Measurements from ENCODE around the gene ZCCHC14.

Gene ZCCHC14

DNA sequence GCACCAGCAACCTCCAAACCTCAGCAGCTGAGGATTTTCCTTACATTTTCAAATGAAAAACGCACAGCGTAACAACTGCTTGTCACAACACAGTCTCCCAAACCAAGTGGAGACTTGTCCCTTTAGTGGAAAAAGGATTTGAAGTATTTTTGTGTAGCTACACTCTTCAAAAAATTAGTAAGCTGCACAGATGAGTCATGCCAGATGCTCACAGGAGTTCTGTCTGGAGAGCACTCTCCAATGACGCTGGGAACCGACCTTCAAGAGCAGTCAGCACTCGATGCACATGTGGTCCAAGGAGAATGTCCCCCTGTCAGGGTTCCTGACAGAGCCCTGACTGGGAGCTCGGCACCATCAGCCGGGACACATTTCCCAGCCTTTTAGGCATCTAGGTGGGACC lies 60.9 kb downstream of the ZCCHC14 start:
- DNase-seq (ENCODE audit: low read depth) = no peak

GRCh38 chr16:87426423-87427215 lies 66.2 kb downstream of the ZCCHC14 start:
- no peak for DNase-seq (ENCODE audit: low read depth)

- no peak for DNase-seq (ENCODE audit: low read depth)
These were observed 66.9 kb downstream of the ZCCHC14 start for GRCh38 chr16:87425941-87426340.

DNA sequence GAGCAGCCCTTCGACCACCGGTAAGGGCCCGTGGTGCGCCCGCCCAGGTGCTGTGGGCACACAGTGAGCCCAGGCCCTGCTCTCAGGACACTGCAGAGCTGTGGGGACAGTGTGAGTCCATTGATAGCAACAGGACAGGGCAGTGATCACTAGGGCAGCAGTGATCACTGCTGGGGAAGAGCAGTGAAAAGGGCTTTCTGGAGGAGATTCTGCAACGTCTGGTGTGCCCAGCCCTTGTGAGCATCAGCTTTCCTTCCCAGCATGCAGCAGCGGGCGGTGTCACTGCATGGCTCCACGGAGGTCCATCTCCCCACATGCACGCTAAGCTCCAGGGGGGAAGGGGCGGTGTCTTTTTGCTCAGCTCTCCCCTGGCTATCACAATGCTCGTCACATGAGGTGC lies 68.6 kb downstream of the ZCCHC14 start:
- no peak for DNase-seq (ENCODE audit: low read depth)

GRCh38 chr16:87423429-87423828 lies 69.4 kb downstream of the ZCCHC14 start:
- DNase-seq (ENCODE audit: low read depth) = no peak

GRCh38 chr16:87422106-87422505 lies 70.7 kb downstream of the ZCCHC14 start:
- DNase-seq (ENCODE audit: low read depth) = no peak

DNA sequence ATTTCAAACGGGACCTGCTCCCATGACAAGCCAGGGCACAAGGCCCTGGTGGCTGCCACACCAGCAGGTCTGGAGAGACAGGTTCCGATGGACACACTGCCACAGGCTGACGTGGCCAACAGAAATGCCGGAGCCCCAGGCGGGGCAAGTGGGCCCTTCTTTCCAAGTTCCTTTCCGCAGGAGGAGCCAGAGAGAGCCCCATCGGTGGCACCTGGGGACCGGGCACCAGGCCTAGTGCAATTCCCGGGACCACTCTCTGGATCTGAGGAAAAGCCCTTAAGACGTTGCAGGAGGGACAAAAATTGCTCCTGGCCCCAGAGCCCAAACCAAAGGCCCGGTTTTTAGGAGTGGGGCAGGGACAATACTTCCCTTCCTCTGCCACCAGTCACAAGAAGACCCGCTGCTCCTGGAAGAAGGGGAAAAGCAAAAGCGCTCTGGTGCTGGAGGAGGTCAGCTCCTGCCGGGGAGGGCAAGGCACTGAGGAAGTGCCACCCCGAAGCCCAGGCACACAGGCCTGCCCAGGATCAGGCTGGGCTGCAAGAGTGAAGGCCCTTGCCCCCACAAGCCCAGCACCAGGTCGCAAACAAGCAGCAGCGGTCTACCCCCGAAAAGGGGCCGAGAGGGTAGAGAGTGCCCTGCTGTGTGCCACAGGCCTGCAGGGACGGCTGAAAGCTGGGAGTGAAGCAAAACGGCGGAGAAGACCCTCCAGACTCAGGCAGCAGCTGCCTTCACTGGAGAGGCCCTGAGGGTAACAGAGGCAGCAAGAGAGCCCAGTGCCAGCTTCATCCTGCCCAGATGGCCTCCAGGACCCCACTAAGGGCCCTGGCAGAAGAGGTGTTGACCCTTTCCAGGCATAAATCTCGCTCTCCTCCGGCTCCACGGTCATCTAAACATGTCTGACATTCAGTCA lies 71.6 kb downstream of the ZCCHC14 start:
- no peak for DNase-seq (ENCODE audit: low read depth)

DNA sequence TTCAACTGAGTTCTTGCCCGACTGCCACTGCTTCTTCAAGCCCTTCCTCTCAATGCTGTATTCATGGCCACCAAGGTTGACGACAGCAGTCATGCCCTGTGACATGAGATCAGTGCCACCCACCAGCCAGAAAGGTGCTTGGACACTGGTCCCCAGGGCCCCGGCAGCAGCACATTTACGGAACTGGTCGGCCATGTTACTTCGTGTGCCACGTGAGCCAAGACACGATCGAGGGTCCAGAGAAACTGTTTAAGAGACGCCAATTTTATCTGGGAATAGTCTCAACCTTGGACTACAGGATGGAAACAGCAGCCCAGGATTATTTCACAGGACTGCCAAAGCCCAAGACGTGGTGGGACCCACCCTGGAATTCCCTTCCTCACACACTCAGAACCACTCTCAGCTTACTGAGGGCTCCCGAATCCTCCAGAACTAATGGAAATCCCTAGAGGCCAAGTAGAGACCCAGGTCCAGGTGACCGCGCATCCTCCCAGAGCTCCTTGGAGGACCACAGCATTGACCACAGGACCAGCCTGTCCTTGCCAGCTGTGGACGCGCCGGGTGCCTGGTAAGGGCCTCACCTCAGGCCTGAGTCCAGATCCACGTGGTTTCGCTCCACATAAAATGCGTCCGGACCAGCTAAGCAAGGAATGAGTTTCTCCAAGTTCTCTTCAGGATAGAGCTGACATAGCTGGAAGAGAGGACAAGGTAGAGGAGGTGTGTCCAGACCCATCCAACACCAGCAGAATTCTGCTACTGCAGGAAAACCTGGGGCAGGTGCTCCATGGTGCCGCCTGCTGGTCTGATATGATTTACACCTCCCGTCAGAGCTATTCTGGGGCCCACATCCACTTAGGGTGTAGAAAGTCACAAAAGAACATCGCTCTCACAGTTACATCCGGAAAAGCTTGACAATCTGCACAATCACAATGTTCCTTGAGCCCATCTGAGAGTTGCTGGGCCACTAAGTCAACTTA lies 72.5 kb downstream of the ZCCHC14 start:
- no peak for DNase-seq (ENCODE audit: low read depth)

DNA sequence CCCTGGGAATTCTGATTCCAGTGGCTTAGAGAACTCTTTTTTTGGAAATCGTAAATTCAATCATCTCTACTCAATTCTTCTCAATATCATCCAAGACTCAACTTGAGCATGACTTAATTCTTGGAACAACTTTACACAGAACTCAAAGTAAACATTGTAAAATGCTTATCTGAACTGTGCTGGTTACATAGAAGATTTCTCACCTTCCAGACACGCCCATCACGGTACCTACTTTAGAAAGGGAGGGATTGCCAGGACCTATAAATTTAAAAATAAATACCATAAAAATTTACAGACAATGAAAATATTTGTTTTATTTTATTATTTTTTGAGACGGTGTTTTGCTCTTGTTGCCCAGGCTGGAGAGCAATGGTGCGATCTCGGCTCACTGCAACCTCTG lies 74.2 kb downstream of the ZCCHC14 start:
- no peak for DNase-seq (ENCODE audit: low read depth)

DNA sequence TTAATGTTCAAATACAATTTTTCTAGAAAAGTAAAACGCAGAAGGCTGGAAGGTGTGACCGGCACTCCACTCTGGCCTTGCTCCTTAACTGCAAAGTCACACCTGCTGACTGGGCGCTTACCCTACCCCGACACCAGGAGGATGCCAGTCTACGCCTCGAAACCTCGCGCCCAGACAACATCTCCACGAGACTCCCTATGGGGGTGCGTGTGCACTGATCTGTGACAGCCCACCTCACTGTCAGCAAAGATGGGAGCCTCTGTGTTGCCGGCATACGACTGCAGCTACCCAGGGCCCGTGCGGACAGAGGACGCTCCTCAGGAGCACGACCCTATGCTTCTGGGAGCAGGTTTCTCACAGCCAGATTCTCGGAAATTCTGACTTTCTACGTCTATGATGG lies 74.6 kb downstream of the ZCCHC14 start:
- no peak for DNase-seq (ENCODE audit: low read depth)

- no peak for DNase-seq (ENCODE audit: low read depth)
These were observed 75.3 kb downstream of the ZCCHC14 start for GRCh38 chr16:87417528-87417910.

- DNase-seq (ENCODE audit: low read depth) = no peak
These were observed 75.8 kb downstream of the ZCCHC14 start for GRCh38 chr16:87416826-87417527.

DNA sequence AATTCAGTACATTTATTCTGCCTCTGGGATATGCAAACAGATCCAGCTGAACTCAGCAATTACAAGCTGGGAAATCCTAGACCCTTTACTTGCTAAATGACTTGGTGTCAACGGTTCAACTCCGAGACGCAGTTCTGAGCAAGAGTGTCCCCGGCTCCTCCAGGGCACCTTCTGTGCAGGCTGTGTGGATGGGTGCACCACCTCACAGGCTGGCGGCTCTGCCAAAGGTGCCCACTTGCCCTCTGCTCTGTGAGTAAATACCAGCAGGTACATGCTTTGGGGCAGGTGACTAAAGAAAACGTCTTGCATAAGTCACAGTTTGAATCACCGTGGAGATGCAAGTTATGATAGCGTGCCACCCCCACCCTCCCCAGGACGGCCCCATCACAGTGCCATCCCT lies 77.4 kb downstream of the ZCCHC14 start:
- DNase-seq (ENCODE audit: low read depth) = no peak

- no peak for DNase-seq (ENCODE audit: low read depth)
These were observed 78.6 kb downstream of the ZCCHC14 start for GRCh38 chr16:87414251-87414680.

DNA sequence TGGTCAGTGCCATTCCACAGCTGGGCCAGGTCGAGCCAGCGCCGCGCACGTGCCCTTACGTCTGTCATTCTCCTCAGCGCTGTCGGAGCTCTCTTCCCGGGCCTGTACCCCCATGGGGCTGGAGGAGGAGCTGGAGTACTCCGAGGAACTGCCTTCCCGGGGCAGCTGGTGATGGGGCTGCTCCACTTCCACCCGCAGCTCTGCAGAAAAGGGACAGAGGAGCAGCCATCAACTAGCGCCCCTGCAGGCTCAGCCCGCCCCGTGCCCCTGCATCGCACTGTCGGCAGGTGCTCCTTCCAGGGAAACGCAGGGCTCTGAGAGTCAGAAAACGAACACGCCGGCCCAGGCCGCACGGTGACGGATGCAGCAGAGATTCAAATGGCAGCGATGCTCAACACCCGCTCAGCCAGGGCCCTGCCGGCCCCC lies 79.8 kb downstream of the ZCCHC14 start:
- no peak for DNase-seq (ENCODE audit: low read depth)

DNA sequence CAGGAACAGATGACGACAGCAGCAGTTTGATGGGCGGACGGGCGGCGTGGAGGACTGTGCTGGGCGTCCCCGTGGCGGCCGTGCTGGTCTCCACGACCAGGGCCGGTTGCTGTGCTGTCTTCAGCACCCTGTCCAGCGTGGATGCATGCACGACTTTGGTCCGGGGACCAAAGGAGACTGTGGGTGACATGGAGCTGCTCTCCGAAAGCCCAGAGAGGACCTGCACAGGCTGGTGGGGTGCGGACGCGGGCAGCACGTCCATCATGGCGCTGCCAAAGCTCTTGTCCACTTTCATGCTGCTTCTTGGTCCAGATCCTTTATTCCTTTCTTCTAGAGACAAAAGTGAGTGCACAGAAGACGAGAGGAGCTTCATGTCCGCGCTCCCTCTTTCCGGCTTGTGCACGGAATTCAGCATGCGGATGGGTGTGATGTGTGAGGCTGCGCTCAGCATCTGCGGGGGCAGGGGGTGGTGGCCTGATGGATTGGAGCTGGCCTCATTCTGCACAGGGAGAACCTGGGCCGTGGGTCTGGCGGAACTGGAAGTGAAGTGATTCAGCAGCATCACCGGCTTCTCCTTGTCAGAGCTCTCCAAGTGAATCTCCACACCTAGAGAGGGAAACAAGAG lies 80.3 kb downstream of the ZCCHC14 start:
- DNase-seq (ENCODE audit: low read depth) = no peak

DNA sequence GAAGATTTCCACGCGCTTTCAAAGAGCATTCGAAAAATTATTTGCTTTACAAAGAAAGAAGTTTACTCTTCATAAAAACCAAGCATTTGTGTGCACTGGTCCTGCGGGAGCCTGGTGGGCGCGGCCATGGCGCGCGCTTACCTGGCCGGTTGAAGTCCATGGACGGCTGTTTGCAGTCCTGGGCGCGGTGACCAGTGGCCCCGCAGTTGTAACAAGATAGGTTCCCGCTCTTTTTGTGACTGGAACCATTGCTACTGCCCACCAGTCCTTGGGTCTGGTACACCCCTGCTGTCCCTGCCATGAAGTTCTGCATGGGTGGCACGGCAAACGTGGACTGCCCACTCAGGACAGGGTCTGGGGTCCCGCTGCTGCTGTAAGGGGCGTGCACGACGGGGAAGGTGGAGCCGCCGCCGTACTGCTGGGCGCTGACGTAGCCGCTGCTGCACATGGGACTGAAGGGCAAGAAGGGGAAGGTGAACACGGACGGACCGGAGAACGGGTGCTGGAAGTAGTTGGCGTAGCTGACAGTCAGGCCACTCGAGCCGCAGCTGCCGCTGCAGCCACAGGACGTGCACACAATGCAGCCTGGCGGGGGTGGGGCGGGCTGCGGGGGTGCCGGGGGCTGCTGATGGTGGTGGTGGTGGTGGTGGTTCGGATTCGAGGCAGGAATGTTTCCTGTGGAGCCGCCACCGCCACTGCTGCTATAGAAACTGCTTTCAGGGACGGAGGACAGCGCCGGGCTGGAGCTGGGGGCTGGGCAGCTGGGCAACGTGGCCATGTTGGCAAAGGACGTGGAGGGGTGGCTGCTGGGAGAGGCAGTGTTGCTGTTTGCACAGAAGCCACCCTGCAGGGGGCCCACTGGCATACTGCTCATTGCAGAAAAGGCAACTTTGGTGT lies 81.2 kb downstream of the ZCCHC14 start:
- no peak for DNase-seq (ENCODE audit: low read depth)

DNA sequence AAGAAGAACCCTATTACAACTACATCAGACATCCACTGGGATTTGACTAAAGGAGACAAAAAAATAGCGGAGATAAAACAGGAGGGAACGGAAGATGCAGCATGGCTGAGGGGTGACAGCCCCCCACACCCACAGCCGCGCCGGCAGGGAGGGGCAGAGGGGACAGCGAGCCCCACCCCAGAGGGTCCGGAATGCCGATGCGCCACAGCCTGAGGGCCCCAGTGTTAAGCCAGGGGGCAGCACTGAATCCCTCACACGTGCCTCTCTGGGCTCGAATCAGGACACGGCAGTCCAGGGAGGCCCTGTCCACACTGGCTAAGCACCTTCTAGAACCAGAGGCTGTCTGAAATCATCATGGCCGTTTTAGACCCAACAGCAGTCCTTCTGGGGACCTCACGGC lies 81.9 kb downstream of the ZCCHC14 start:
- DNase-seq (ENCODE audit: low read depth) = no peak

- DNase-seq (ENCODE audit: low read depth) = no peak
These were observed 82.3 kb downstream of the ZCCHC14 start for GRCh38 chr16:87410530-87410929.

DNA sequence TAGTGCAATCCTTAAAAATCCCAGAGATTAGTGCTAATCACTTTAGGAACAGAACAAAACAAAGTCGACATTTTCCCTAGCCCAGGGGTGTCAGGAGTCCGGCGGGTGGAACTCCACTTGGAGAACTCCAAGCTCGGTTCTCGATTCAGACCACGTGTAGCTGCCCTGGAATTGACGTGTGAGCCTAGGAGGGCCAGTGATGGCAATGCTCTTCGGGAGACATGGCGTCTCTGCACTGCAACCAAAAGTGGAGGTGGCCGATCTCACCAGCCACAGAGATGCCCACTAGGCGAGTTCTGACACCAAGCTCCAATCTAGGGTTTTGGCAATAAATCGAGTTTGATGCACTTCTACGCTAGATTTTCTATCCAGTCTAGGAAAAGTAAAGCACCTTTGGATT lies 83.0 kb downstream of the ZCCHC14 start:
- no peak for DNase-seq (ENCODE audit: low read depth)
